Measurements from ENCODE around the gene KCNMA1. TPM values are rescaled to one million over a fixed set of nuclear protein-coding genes. Genes with fewer than 3 reads are reported as not detected.

The KCNMA1 gene
- total and polyA plus RNA-seq, 4 experiments from 2014 or later = 0.26 TPM; not detected in 3

DNA sequence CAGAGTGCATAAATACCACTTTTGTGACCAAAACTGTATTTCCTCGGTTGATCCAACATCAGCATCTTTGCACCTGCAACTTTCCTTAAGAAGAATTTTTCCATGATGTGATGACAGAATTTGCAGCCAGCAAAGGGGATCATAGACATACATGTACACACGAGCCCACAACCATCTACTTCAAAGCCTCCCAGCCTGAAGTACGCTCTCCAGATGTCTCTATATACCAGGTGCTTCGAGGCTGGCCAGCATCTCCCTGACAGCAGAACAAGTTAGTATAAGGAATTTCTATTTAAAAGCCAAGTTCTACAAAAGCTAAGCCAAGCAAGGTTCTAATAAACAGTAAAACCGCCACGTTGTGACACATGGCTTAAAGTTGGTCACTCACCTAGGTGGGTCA is 328.5 kb downstream of the KCNMA1 start:
- H3K4me1 Mint-ChIP-seq = no peaks in the 10 kb centered on the region
- Histone ChIP-seq H3K4me3 (ENCODE audit: low read length in 2 of 2) (no peak overlapping the region), H3K4me1 (ENCODE audit: insufficient read depth, low read length) (no peaks in the 10 kb centered on the region), H3K27ac (ENCODE audit: low read depth, low read length) (no peak overlapping the region), H3K36me3 (ENCODE audit: insufficient read depth, low read length) (no peaks in the 10 kb centered on the region), H3K9me3 (ENCODE audit: control insufficient read depth in 1 of 2, low read length in 2 of 2) (no peaks in the 10 kb centered on the region), H3K27me3 (ENCODE audit: insufficient read depth, low read length) (no peaks in the 10 kb centered on the region)
- CTCF ChIA-PET (ENCODE audit: partially characterized antibody) = no interaction called here
- no peaks in the 10 kb centered on the region for H3K36me3 Mint-ChIP-seq
- POLR2A ChIA-PET (ENCODE audit: partially characterized antibody) = no interaction called here
- H3K27ac Mint-ChIP-seq = no peak overlapping the region
- H3K4me3 Mint-ChIP-seq = no peak overlapping the region
- no peak for DNase-seq
- H3K27me3 Mint-ChIP-seq = no peaks in the 10 kb centered on the region
- H3K9me3 Mint-ChIP-seq = peaks cover 0 to 4% (median 0%) of the 10 kb centered on the region in 8 donors
- intact Hi-C loops (cut with micrococcal nuclease) = no loop called here

DNA sequence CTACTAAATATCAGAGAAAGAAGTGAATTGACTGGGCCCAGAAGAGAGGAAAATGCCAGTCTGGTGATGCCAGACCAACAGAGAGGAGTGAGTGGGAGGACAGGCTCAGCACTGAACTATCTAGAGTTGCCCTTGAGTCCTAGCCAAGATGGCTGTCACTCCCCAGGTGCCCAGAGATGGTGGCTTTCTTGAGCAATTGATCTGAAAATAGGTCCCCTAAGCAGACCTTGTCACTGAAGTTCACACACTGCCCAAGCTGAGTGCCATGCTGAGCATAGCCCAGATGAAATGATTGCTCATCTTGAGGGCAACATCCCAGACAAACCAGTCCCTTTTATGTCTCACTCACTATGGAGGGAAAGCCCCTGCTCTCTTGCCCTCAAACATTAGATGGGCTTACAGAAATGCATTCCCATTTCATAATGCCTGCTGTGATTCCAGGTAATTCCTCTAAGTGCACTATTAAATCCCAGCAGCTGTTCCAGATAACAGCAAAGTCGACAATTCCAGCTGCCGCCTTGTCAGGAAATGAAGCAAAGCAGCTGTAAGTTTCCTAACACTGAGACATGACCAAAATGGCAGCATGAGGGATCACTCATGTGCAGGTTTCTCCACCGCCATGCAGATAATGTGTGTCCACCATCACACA is 329.4 kb downstream of the KCNMA1 start:
- no peaks in the 10 kb centered on the region for H3K36me3 ChIP-seq (ENCODE audit: insufficient read depth, low read length)
- Mint-ChIP-seq H3K27me3 (peaks cover 0 to 2% of the 10 kb centered on the region in 2 donors), H3K9me3 (peaks cover 0 to 4% (median 3%) of the 10 kb centered on the region in 8 donors), H3K4me1 (no peaks in the 10 kb centered on the region), H3K27ac (no peak overlapping the region), H3K36me3 (no peaks in the 10 kb centered on the region), H3K4me3 (no peak overlapping the region)
- POLR2A ChIA-PET (ENCODE audit: partially characterized antibody) = no interaction called here
- H3K27me3 ChIP-seq (ENCODE audit: insufficient read depth, low read length) = no peaks in the 10 kb centered on the region
- H3K4me3 ChIP-seq (ENCODE audit: low read length in 2 of 2) = no peak overlapping the region
- H3K4me1 ChIP-seq (ENCODE audit: insufficient read depth, low read length) = no peaks in the 10 kb centered on the region
- CTCF ChIA-PET (ENCODE audit: partially characterized antibody) = no interaction called here
- no peak for DNase-seq
- no peak overlapping the region for H3K27ac ChIP-seq (ENCODE audit: low read depth, low read length)
- no peaks in the 10 kb centered on the region for H3K9me3 ChIP-seq (ENCODE audit: control insufficient read depth in 1 of 2, low read length in 2 of 2)
- intact Hi-C loops (cut with micrococcal nuclease) = no loop called here

DNA sequence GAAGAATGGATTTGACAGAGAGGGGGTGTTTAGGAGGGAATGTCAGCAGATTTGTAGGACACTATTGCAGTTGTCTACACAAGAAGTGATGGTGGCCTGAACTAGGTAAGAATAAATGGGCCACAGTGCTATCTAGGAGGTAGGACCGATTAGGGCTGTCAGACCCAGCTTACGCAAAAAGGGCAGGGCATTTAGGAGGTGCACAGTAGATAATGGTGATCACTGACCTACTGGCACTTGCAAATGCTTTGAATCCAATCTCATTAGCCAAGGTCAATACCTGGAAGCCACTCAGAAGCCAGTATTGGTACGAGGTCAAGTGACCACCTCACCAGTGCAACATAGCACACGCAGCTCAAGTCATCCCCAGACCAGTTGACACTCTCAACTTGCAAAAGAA is 330.9 kb downstream of the KCNMA1 start:
- intact Hi-C loops (cut with micrococcal nuclease) = no loop called here
- Histone ChIP-seq H3K27me3 (ENCODE audit: insufficient read depth, low read length) (no peaks in the 10 kb centered on the region), H3K4me3 (ENCODE audit: low read length in 2 of 2) (no peak overlapping the region), H3K36me3 (ENCODE audit: insufficient read depth, low read length) (no peaks in the 10 kb centered on the region), H3K27ac (ENCODE audit: low read depth, low read length) (no peak overlapping the region), H3K4me1 (ENCODE audit: insufficient read depth, low read length) (no peaks in the 10 kb centered on the region), H3K9me3 (ENCODE audit: control insufficient read depth in 1 of 2, low read length in 2 of 2) (no peaks in the 10 kb centered on the region)
- ChIA-PET POLR2A (ENCODE audit: partially characterized antibody) (no interaction called here), CTCF (ENCODE audit: partially characterized antibody) (no interaction called here)
- Mint-ChIP-seq H3K9me3 (peaks cover 0 to 6% (median 4%) of the 10 kb centered on the region in 8 donors), H3K36me3 (no peaks in the 10 kb centered on the region), H3K4me1 (no peaks in the 10 kb centered on the region), H3K27ac (no peak overlapping the region), H3K4me3 (no peak overlapping the region), H3K27me3 (peaks cover 1 to 2% of the 10 kb centered on the region in 2 donors)
- DNase-seq = no peak

DNA sequence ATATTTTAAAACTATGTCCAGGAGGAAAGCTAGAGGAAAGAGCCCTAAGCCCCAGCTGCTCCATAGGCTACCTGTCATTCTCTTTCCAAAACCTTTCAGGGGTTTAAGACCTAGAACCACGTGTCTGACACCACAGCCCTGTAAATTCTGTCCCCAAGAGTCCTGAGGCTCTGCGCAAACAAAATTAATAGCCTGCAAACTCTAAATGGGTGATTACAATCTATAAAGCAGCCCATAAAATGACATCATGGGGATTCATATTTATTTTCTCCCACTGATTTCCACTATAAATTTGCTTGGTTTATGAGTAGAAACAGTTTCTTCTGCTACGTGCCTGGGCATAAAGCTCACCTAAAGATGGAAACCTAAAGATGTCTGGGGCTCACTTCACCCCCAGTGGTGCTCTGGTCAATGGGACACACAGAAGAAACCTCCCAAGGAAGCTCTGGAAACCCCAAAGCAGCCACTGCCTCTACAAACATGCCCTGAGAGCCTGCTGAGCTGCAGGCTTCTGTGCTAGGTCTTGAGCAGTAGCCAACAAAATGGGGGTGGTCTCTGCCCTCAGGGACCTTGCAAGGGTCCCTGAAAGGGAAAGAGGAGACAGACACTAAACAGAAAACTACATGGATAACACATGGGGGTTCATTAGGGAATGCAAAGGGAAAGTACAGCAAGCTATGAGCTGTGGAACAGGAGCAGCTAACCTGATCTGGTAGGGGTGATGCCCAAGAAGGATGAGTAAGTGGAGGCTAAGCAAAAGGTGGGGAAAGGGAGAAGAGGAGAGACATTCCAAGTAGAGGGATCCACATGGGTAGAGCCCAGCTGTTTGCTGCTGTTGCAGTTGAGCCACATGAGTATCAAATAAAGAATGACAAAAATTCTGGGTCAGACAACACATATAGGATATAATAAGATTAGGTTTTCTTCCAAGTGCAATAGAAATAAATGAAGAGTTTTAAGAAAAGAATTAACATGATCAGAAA is 331.7 kb downstream of the KCNMA1 start:
- Histone ChIP-seq H3K27me3 (ENCODE audit: insufficient read depth, low read length) (no peaks in the 10 kb centered on the region), H3K9me3 (ENCODE audit: control insufficient read depth in 1 of 2, low read length in 2 of 2) (no peaks in the 10 kb centered on the region), H3K36me3 (ENCODE audit: insufficient read depth, low read length) (no peaks in the 10 kb centered on the region), H3K4me1 (ENCODE audit: insufficient read depth, low read length) (no peaks in the 10 kb centered on the region), H3K4me3 (ENCODE audit: low read length in 2 of 2) (no peak overlapping the region), H3K27ac (ENCODE audit: low read depth, low read length) (no peak overlapping the region)
- DNase-seq = no peak
- intact Hi-C loops (cut with micrococcal nuclease) = no loop called here
- H3K9me3 Mint-ChIP-seq = peaks cover 0 to 8% (median 4%) of the 10 kb centered on the region in 8 donors
- H3K4me1 Mint-ChIP-seq = no peaks in the 10 kb centered on the region
- ChIA-PET POLR2A (ENCODE audit: partially characterized antibody) (no interaction called here), CTCF (ENCODE audit: partially characterized antibody) (no interaction called here)
- H3K36me3 Mint-ChIP-seq = no peaks in the 10 kb centered on the region
- H3K27ac Mint-ChIP-seq = no peak overlapping the region
- no peak overlapping the region for H3K4me3 Mint-ChIP-seq
- peaks cover 1 to 3% of the 10 kb centered on the region in 2 donors for H3K27me3 Mint-ChIP-seq

DNA sequence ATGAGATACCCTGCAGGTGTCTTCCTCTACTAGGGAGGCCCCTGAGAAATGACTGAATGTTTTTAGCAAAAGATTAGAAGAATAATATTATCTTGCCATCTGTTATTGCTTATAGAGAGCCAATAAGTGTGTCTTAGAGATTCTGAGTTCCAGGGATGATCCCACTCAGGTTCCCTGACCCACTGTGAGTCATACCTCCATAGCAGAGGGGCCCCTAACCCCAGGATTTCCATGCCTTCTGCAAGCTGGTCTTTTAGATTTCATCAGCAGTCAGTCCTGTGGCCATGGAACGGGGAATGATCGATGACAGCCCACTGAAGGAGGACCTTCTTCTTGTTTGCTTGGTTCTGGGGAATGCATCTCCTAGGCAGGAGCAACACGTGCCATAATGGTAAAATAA is 333.4 kb downstream of the KCNMA1 start:
- POLR2A ChIA-PET (ENCODE audit: partially characterized antibody) = no interaction called here
- H3K27ac ChIP-seq (ENCODE audit: low read depth, low read length) = no peak overlapping the region
- CTCF ChIA-PET (ENCODE audit: partially characterized antibody) = no interaction called here
- no peak for DNase-seq
- Mint-ChIP-seq H3K4me3 (no peak overlapping the region), H3K36me3 (no peaks in the 10 kb centered on the region), H3K4me1 (no peaks in the 10 kb centered on the region), H3K27ac (no peak overlapping the region), H3K27me3 (peaks cover 1 to 3% of the 10 kb centered on the region in 2 donors), H3K9me3 (peaks cover 0 to 8% (median 4%) of the 10 kb centered on the region in 8 donors)
- H3K36me3 ChIP-seq (ENCODE audit: insufficient read depth, low read length) = no peaks in the 10 kb centered on the region
- intact Hi-C loops (cut with micrococcal nuclease) = no loop called here
- no peak overlapping the region for H3K4me3 ChIP-seq (ENCODE audit: low read length in 2 of 2)
- no peaks in the 10 kb centered on the region for H3K4me1 ChIP-seq (ENCODE audit: insufficient read depth, low read length)
- no peaks in the 10 kb centered on the region for H3K27me3 ChIP-seq (ENCODE audit: insufficient read depth, low read length)
- H3K9me3 ChIP-seq (ENCODE audit: control insufficient read depth in 1 of 2, low read length in 2 of 2) = no peaks in the 10 kb centered on the region

DNA sequence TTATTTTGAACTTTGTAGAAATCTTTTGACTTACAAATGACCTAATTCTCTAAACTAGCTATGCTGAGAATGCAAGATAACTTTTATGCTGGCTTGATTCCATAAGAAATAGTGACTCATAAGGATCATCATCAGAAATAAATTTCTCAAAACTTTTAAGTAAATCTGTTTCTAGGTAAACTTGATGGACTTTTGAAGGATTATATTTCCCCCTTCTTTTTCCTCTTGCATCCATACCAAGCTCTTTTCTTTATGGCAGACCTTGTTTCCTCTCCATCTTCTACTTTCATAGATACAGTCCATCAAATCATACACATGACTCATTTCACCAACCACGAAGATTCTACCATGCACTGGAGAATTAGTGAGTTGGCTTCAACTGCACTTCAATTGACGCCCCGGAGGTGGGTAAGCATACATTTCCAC is 336.3 kb downstream of the KCNMA1 start:
- intact Hi-C loops (cut with micrococcal nuclease) = no loop called here
- Mint-ChIP-seq H3K36me3 (no peaks in the 10 kb centered on the region), H3K9me3 (peaks cover 0 to 8% (median 2%) of the 10 kb centered on the region in 8 donors), H3K27me3 (peaks cover 1 to 3% of the 10 kb centered on the region in 2 donors), H3K27ac (no peak overlapping the region), H3K4me3 (no peak overlapping the region), H3K4me1 (no peaks in the 10 kb centered on the region)
- Histone ChIP-seq H3K27me3 (ENCODE audit: insufficient read depth, low read length) (no peaks in the 10 kb centered on the region), H3K27ac (ENCODE audit: low read depth, low read length) (no peak overlapping the region), H3K9me3 (ENCODE audit: control insufficient read depth in 1 of 2, low read length in 2 of 2) (no peaks in the 10 kb centered on the region), H3K4me3 (ENCODE audit: low read length in 2 of 2) (no peak overlapping the region), H3K4me1 (ENCODE audit: insufficient read depth, low read length) (no peaks in the 10 kb centered on the region), H3K36me3 (ENCODE audit: insufficient read depth, low read length) (no peaks in the 10 kb centered on the region)
- POLR2A ChIA-PET (ENCODE audit: partially characterized antibody) = no interaction called here
- DNase-seq = no peak
- CTCF ChIA-PET (ENCODE audit: partially characterized antibody) = no interaction called here

DNA sequence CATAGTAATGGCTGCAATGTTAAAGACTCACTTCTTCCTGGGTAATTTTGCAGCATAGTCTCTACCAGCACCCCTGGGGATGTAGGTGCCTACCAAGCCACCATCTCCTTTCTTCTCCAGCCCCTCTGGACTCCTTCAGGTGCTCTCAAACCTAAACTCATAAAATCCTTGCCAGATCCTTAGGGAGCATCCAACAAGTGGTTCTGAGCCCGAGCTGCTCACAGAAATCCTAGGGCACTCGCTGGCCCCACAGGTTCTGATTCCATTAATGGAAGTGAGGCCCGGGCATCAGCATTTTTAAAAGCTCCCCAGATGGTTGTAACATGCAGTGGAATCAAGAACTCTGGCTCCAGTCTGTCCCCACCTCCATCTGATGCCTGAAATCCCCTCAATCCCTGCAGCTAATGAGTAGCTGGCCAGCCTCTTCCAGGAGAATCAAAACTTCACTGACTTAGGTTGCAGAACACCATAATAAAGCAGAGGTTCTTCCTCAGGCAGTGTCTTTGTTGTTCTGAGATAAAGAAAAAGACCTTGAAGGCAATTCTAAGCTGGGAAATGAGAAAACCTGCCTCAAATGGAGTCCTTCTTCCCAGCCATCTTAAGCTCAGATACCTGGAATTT is 336.8 kb downstream of the KCNMA1 start:
- intact Hi-C loops (cut with micrococcal nuclease) = no loop called here
- H3K4me1 ChIP-seq (ENCODE audit: insufficient read depth, low read length) = no peaks in the 10 kb centered on the region
- H3K9me3 ChIP-seq (ENCODE audit: control insufficient read depth in 1 of 2, low read length in 2 of 2) = no peaks in the 10 kb centered on the region
- no peaks in the 10 kb centered on the region for H3K36me3 ChIP-seq (ENCODE audit: insufficient read depth, low read length)
- no peak overlapping the region for H3K27ac ChIP-seq (ENCODE audit: low read depth, low read length)
- Mint-ChIP-seq H3K9me3 (peaks cover 0 to 8% (median 2%) of the 10 kb centered on the region in 8 donors), H3K4me1 (no peaks in the 10 kb centered on the region), H3K27me3 (peaks cover 1 to 3% of the 10 kb centered on the region in 2 donors), H3K4me3 (no peak overlapping the region), H3K36me3 (no peaks in the 10 kb centered on the region), H3K27ac (no peak overlapping the region)
- CTCF ChIA-PET (ENCODE audit: partially characterized antibody) = no interaction called here
- POLR2A ChIA-PET (ENCODE audit: partially characterized antibody) = no interaction called here
- no peaks in the 10 kb centered on the region for H3K27me3 ChIP-seq (ENCODE audit: insufficient read depth, low read length)
- no peak overlapping the region for H3K4me3 ChIP-seq (ENCODE audit: low read length in 2 of 2)
- no peak for DNase-seq

Data from CD4-positive, alpha-beta memory T cell (primary cell).